Bronchial epithelial cell (primary cell): ENCODE results near the gene RESP18. TPM values are rescaled to one million over a fixed set of nuclear protein-coding genes. Genes with fewer than 3 reads are reported as not detected.
"Not testable (repeated sequence)": the region's sequence is repeated elsewhere in the genome, so short reads cannot be mapped to it uniquely, and the experiment has no call there.

Experiments used
- DNase-seq: peaks from one replicate; pipeline ENCODE4 v3.0.0-alpha.2; 2010; ENCODE audit warnings: low read depth
- FAIRE-seq: peaks from 2 replicates; lab custom pipeline; 2011; peaks lifted over from hg19 to GRCh38; lab: Jason Lieb, UNC
- H3K27me3 ChIP-seq: 2 replicates; pipeline ENCODE4 v1.5.1; 2011; ENCODE audit warnings: low read length; ENCODE audit not compliant: control insufficient read depth, insufficient read depth
- H3K36me3 ChIP-seq: 2 replicates; pipeline ENCODE4 v1.5.1; 2011; ENCODE audit warnings: low read length; ENCODE audit not compliant: control insufficient read depth, insufficient read depth
- H3K4me3 ChIP-seq: 2 replicates; pipeline ENCODE4 v1.5.1; 2011; ENCODE audit warnings: mild to moderate bottlenecking, low read depth, low read length, control low read depth
- total RNA-seq: library from RNA; depleted of rRNA; stranded (reverse); fragments of >200 nt; gene quantifications from 2 replicates; pipeline ENCODE4 v1.2.1, GENCODE V29; 2014
- TF ChIP-seq, protein P1 (sequence below): IDR thresholded peaks from 2 replicates; pipeline ENCODE4 v1.5.1; 2011; ENCODE audit warnings: mild to moderate bottlenecking, moderate library complexity, low read length, control low read depth, inconsistent platforms; ENCODE audit not compliant: insufficient read depth, severe bottlenecking

RESP18 gene
- total RNA-seq, 1 donor from 2014 or later, result not detected

DNA sequence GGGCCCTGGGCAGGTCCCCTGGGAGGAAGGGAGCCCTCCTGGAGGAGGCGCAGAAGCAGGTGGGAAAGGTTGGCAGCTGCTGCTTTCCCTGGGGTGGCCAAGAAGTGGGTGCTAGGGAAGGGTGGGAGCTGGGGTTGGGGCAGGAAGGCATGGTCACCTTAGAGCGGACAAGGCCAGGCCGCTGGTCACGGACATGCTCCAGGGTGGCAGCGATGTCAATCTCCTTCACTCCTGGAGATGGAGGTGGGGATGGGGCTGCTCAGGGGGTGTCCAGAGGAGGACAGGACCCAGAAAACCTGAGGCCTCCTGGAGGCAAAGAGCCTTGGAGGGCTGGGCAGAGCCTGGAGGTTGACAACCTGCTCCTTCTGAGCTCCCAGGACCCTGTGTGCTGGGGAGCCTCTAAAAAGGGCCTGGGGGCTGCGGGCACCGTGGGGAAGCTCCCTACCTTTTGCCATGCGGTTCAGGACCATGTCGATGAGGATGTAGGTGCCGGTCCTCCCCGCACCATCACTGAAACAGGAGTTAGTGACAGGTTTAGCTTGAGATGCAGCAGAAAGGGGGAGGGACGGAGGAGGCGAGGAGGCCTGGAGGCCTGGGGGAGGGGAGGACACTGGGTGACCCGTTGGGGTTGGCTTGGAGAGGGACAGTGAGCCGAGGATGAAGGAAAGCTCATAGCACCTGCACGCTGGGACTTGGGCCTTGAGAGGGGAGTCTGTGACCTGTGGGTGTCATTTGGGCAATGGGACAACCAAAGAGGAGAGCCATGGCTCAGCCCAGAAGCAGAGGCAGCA lies 42.0 kb downstream of the RESP18 start:
- DNase-seq, result no peak
- Histone ChIP-seq H3K27me3 (no peaks in the 10 kb centered on the region), H3K4me3 (no peak overlapping the region), H3K36me3 (peaks cover 2% of the 10 kb centered on the region)
- FAIRE-seq, result no peak
- TF ChIP-seq, protein P1, sequence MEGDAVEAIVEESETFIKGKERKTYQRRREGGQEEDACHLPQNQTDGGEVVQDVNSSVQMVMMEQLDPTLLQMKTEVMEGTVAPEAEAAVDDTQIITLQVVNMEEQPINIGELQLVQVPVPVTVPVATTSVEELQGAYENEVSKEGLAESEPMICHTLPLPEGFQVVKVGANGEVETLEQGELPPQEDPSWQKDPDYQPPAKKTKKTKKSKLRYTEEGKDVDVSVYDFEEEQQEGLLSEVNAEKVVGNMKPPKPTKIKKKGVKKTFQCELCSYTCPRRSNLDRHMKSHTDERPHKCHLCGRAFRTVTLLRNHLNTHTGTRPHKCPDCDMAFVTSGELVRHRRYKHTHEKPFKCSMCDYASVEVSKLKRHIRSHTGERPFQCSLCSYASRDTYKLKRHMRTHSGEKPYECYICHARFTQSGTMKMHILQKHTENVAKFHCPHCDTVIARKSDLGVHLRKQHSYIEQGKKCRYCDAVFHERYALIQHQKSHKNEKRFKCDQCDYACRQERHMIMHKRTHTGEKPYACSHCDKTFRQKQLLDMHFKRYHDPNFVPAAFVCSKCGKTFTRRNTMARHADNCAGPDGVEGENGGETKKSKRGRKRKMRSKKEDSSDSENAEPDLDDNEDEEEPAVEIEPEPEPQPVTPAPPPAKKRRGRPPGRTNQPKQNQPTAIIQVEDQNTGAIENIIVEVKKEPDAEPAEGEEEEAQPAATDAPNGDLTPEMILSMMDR, result no peak

DNA sequence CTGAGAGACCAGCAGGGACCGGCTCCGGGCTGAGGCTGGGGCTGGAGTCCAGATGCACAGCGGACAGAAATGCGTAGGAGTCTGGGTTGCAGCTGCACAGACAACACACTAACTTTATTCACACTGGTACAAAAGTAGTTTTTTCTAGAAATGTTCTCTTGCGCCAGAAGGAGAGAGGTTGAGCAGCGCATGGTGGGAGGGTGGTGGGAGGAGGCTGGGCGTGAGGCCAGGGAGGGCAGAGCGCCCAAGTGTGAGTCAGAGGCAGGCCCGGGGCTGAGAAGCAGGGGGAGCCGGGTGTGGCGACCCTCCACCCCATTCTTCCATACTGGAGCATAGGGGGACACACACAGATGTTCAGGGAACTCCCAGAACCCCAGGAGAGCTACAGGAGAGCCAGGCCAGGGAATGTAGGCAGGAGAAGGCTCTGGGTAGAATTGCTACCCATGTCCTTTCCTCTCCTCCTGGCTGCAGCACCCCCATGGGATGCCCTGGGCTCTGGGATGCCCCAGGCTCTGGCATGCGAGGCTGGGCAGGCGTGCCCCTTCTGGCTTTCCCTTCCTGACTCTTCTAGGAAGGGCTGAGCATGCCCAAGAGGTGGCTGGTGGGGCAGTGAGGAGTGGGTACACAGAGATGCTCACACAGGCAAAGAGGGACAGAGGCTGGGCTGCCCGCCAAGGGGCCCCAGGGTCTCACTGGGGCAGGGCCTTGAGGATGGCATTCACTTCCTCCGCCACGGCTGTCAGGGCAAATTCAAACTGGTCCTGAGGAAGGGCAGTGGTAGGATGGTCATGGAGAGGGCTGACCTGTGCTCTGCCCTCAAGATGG lies 42.8 kb downstream of the RESP18 start:
- Histone ChIP-seq H3K27me3 (no peaks in the 10 kb centered on the region), H3K4me3 (no peak overlapping the region), H3K36me3 (peaks cover 9% of the 10 kb centered on the region)
- DNase-seq (peak; percentile 78), FAIRE-seq (no peak)
- TF ChIP-seq, protein P1, result no peak

DNA sequence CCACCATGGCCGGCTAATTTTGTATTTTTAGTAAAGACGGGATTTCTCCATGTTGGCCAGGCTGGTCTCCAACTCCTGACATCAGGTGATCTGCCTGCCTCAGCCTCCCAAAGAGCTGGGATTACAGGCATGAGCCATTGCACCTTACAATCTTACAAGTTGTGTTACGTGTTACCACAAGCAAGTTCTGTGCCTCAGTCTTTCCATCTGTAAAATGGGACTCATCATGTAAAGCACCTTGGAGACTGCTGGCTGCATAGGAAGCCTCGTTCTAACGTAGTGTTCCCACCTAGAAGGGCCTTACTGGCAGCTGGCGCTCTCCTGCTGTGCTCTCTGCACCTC lies 43.4 kb downstream of the RESP18 start:
- H3K4me3 ChIP-seq, result no peak overlapping the region
- no peak for DNase-seq
- H3K27me3 ChIP-seq, result no peaks in the 10 kb centered on the region
- TF ChIP-seq, protein P1, result no peak
- H3K36me3 ChIP-seq, result peaks cover 15% of the 10 kb centered on the region
- FAIRE-seq, result no peak

DNA sequence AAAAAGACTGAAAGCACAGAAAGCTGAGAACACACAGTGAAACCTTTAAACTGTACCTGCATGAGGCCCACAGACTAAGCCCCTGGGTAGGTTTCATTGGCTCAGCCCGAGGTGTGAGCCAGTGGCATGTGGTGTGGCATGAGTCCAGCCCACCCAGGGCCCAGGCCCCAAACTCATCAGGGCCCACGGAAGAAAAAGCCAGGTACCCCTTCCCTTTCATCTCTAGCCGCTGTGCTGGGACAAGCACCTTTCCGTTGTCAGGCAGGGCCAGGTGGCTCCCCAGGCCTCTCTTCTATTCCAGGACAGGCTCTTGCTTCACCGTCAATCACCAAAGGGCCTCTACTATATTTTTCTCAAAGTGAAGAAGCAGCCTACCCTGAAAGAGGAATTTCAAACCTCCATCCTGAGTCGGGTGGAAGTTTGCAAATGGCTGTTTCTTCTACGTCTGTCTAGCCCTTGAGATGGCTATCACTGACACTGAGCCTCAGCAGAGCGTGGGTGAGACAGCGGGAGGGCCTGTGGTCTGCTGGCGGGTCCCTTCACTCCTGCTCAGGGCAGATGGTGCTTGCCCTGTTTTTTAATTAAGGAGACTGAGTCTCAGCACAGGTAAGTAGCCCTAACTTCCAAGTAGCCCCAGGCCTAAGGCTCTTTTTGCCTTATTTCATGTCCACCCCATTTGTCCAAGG lies 44.8 kb downstream of the RESP18 start:
- no peak for DNase-seq
- peaks cover 18% of the 10 kb centered on the region for H3K36me3 ChIP-seq
- FAIRE-seq, result no peak
- TF ChIP-seq, protein P1, result no peak
- H3K27me3 ChIP-seq, result no peaks in the 10 kb centered on the region
- no peak overlapping the region for H3K4me3 ChIP-seq

DNA sequence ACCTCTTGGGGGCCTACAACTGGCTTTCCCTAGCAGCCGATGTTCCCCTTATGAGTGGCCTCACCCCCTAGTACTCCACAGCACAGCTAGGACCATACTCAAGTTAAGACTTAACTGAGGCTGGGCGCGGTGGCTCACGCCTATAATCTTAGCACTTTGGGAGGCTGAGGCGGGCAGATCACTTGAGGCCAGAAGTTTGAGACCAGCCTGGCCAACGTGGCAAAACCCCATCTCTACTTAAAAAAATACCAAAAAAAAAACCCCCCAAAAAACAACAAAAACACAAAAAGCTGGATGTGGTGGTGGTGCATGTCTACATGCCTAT lies 45.5 kb downstream of the RESP18 start:
- H3K4me3 ChIP-seq, FAIRE-seq, DNase-seq, H3K27me3 ChIP-seq: not testable (repeated sequence)
- H3K36me3 ChIP-seq, result peaks cover 18% of the 10 kb centered on the region
